C4-2B (cell line): Measurements from ENCODE around the gene POLR1C.

Source experiments
- CTCF ChIP-seq: fragments of 450-650 bp; conservative IDR thresholded peaks from 2 replicates; pipeline ENCODE4 v1.5.1; 2017; ENCODE audit warnings: mild to moderate bottlenecking
- ZFX ChIP-seq: fragments of 450-650 bp; IDR thresholded peaks from 2 replicates; pipeline ENCODE4 v1.6.1; 2017

GRCh38 chr6:43547222-43547621 lies 30.3 kb downstream of the POLR1C start:
- TF ChIP-seq CTCF (no peak), ZFX (no peak)
